ENCODE results near the gene RRP12. TPM values are rescaled to one million over a fixed set of nuclear protein-coding genes. Genes with fewer than 3 reads are reported as not detected.

Gene RRP12
- total and polyA plus RNA-seq, 11 donors = 6.0 to 61.2 (median 21.5) TPM

DNA sequence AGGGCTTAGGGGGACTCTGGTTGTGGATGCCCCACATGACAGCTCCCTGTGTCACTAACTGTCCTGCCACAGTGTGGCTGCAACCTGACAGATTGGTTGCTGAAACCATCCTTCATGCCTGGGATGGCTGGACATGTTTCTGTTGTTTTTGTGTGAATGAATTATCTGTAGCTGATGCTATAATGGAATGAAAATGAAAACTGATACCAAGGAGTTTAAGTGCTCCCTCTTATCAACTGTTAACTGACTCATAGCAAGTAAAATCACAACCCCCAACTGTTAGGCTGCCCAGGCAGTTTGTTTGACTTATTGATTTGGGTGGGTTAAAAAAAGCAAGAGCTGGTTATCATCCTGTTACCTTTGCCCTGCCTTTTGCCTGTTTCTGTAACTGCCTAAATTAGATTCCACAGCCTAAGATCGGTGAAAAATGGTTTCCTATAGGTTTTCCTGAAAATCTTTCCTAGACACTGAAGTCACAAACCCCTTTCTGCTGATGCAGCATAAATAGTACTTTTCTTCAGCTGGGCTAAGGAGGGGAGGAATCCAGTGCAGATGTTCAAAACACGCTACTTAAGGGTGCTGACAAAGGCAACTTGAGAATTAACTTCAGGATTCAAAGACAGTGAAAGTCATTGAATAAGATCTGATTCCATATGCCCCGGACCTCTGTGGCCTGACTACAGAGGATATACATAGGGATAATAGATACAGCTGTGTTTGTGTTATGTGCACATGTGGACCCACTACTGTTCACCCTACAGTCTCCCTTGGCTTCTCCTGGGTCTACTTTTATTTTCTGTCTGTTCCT, 72.3 kb downstream of the RRP12 start:
- H3K4me1 ChIP-seq = peaks cover 2 to 66% (median 27%) of the 10 kb centered on the region in 12 donors
- no peak overlapping the region for H3K27ac ChIP-seq
- no peaks in the 10 kb centered on the region for H3K27me3 ChIP-seq
- H3K4me3 ChIP-seq = no peak overlapping the region
- ATAC-seq (no peak), DNase-seq (no peak)
- intact Hi-C loops (cut with DNase I) = loop anchor here in 2 of 10 donors (5.0 to 10.0 kb wide), 2 partner anchors 37 to 54 kb away; partner anchors contain the start of gene ARHGAP19 (in 1 of the 2)
- no peaks in the 10 kb centered on the region for H3K9me3 ChIP-seq
- H3K36me3 ChIP-seq = peaks cover 0 to 21% (median 15%) of the 10 kb centered on the region in 9 donors
- TF ChIP-seq POLR2A (IDR thresholded peaks at IDR 0.05) = no peak
- TF ChIP-seq, protein P1, sequence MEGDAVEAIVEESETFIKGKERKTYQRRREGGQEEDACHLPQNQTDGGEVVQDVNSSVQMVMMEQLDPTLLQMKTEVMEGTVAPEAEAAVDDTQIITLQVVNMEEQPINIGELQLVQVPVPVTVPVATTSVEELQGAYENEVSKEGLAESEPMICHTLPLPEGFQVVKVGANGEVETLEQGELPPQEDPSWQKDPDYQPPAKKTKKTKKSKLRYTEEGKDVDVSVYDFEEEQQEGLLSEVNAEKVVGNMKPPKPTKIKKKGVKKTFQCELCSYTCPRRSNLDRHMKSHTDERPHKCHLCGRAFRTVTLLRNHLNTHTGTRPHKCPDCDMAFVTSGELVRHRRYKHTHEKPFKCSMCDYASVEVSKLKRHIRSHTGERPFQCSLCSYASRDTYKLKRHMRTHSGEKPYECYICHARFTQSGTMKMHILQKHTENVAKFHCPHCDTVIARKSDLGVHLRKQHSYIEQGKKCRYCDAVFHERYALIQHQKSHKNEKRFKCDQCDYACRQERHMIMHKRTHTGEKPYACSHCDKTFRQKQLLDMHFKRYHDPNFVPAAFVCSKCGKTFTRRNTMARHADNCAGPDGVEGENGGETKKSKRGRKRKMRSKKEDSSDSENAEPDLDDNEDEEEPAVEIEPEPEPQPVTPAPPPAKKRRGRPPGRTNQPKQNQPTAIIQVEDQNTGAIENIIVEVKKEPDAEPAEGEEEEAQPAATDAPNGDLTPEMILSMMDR (IDR thresholded peaks at IDR 0.05) = no peak
- WGBS, 4 donors = 71 to 84% (median 81%) methylated on average over 3 of the region's 3 CpGs

DNA sequence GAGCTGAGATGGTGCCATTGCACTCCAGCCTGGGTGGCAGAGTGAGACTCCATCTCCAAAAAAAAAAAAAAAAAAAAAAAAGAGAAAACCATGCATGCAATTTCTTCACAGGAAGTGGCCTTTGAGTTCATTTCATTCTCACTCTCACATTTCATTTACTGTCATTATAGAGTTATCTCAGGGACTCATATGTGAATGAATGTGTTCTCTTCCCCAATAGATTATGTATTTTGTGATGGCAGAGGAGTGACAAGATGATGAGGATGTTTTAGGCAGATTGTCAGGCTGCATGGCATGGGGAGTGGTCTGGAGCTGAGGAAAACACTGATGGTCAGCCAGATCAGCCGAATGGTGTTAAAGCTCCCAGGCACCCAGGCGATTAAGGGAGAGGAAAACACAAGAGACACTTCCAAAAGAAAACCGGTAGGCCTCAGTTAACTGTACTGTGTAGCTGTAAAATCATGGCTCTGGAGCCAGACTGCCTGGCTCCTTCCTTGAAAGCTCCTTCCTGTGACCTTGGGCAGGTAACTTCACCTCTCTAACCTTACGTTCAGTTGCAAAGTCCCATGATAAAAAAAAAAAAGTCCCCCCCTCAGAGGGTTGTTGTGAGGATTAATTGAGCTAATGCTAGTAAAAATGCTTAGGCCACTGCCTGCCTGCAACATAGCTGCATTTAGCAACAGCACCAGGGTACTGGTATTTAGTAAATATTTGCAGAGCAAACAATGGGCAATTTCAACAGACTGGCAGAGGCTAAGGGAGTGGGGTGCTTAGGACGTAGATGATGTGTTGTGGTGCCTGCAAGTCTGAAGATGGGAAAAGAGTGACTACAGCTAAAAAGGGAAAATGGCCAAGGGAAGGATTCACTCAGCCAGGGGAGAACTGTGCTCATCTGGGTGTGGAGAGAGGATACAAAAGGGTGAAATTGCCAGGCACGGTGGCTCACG, 73.5 kb downstream of the RRP12 start:
- Histone ChIP-seq H3K27me3 (no peaks in the 10 kb centered on the region), H3K4me1 (peaks cover 2 to 65% (median 26%) of the 10 kb centered on the region in 12 donors), H3K9me3 (no peaks in the 10 kb centered on the region), H3K4me3 (no peak overlapping the region), H3K36me3 (peaks cover 0 to 21% (median 15%) of the 10 kb centered on the region in 9 donors), H3K27ac (no peak overlapping the region)
- intact Hi-C loops (cut with DNase I) = loop anchor here in 2 of 10 donors (5.0 to 10.0 kb wide), 2 partner anchors 35 to 53 kb away; partner anchors contain the start of gene ARHGAP19 (in 1 of the 2)
- ATAC-seq (no peak), DNase-seq (no peak)
- no peak for TF ChIP-seq POLR2A (IDR thresholded peaks at IDR 0.05)
- TF ChIP-seq, protein P1 (IDR thresholded peaks at IDR 0.05) = no peak
- WGBS, 4 donors = 83 to 86% (median 85%) methylated on average over 7 of the region's 7 CpGs

DNA sequence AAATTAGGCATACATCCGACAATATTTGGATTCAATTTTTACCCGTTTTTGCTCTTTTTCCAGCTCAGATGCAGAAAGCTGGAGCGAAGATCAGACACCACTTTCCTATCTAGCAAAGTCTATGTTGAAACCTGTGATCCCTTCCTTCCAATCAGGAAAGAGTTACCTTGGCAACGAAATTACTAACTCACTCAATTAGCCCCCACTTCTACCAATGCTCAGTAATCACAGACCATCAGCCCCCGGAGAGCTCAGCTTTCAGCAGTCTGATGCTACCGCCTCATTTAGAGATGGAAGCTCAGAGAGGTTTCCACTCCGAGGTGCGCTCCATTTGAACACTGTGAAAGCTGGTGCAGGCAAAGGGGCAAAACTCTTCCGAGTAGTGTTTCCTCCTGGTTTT, 75.4 kb downstream of the RRP12 start:
- DNase-seq (no peak), ATAC-seq (no peak)
- 84 to 92% (median 88%) methylated on average over 9 of the region's 9 CpGs for WGBS, 4 donors
- intact Hi-C loops (cut with DNase I) = loop anchor here in 2 of 10 donors (5.0 to 10.0 kb wide), 2 partner anchors 33 to 51 kb away; partner anchors contain the start of gene ARHGAP19 (in 1 of the 2)
- Histone ChIP-seq H3K9me3 (no peaks in the 10 kb centered on the region), H3K4me3 (no peak overlapping the region), H3K4me1 (peaks cover 0 to 65% (median 16%) of the 10 kb centered on the region in 12 donors), H3K27me3 (no peaks in the 10 kb centered on the region), H3K36me3 (peaks cover 0 to 21% (median 14%) of the 10 kb centered on the region in 9 donors), H3K27ac (no peak overlapping the region)
- TF ChIP-seq, protein P1 (IDR thresholded peaks at IDR 0.05) = no peak
- no peak for TF ChIP-seq POLR2A (IDR thresholded peaks at IDR 0.05)

All from heart left ventricle (tissue), 16 donors.